Fibroblast of pulmonary artery (primary cell): ENCODE data around the gene RALB.
A peak's percentile ranks its signal among the peaks of the same experiment; 100 is the strongest.

ENCODE experiments used
- DNase-seq: peaks from one replicate; pipeline ENCODE4 v3.0.0-alpha.2; 2010; ENCODE audit warnings: low read depth
- H3K4me3 ChIP-seq: replicated peaks from 2 replicates; pipeline ENCODE4 v1.5.1; 2011; ENCODE audit warnings: low read depth, mild to moderate bottlenecking, control low read depth, low read length, moderate library complexity
- TF ChIP-seq, protein P1 (sequence below): IDR thresholded peaks from 2 replicates; pipeline ENCODE4 v1.5.1; 2011; ENCODE audit warnings: mild to moderate bottlenecking, control low read depth, low read length, inconsistent platforms; ENCODE audit errors: missing control alignments

RALB gene

DNA sequence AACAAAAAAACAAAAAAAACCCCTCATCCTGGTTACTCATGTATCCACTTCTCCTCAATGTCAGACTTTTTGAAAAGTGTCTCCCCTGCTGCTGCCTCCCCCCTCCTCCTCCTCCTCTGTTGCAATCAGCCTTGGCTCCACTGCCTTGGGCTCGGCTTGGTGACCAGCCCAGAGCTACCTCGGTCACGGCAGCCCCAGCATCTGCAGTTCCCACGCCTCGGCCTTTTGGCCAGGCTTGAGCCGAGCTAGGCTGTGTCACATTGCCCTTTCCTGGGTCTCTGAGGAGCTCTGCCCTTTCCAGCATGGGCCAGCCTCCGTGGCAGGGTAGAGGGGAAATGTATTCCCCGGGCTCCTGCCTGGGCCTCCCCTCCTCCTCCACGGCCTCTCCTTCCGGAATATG is 70.6 kb downstream of the RALB start:
- H3K4me3 ChIP-seq = no peak overlapping the region
- DNase-seq = peak; percentile 74
- TF ChIP-seq, protein P1, sequence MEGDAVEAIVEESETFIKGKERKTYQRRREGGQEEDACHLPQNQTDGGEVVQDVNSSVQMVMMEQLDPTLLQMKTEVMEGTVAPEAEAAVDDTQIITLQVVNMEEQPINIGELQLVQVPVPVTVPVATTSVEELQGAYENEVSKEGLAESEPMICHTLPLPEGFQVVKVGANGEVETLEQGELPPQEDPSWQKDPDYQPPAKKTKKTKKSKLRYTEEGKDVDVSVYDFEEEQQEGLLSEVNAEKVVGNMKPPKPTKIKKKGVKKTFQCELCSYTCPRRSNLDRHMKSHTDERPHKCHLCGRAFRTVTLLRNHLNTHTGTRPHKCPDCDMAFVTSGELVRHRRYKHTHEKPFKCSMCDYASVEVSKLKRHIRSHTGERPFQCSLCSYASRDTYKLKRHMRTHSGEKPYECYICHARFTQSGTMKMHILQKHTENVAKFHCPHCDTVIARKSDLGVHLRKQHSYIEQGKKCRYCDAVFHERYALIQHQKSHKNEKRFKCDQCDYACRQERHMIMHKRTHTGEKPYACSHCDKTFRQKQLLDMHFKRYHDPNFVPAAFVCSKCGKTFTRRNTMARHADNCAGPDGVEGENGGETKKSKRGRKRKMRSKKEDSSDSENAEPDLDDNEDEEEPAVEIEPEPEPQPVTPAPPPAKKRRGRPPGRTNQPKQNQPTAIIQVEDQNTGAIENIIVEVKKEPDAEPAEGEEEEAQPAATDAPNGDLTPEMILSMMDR = no peak

DNA sequence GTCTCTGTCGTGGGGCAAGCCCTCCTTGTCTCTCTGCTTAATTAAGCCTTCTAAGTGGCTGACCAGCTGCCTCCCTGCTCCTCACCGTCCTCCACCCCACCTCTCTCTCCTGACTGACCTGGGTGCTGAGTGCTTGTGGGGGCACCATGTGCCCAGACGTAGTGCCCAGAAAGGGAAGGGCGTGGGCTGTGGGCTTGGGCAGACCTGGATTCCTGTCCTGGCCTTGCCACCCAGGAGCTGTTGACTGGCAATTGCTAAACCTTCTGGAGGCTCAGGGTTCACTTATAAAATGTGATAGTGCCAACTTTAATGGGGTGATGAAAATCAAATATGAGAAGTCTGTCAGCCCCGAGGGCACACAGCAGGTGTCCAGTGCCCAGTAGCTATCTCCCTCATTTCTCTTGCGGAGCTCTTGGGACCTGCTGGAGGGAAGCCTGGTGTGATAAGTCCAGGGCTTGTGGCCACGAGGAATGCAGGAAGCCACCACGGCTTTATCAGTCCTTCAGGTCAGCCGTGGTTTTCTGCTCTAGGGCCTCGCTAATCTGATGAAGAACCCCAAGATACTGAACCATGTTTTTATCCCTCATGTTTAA is 71.3 kb downstream of the RALB start:
- no peak for DNase-seq
- TF ChIP-seq, protein P1 = no peak
- no peak overlapping the region for H3K4me3 ChIP-seq

GRCh38 chr2:120324933-120325332 is 72.3 kb downstream of the RALB start:
- TF ChIP-seq, protein P1 = no peak
- H3K4me3 ChIP-seq = no peak overlapping the region
- no peak for DNase-seq

- TF ChIP-seq, protein P1 = no peak
- no peak for DNase-seq
- no peak overlapping the region for H3K4me3 ChIP-seq
These were observed 73.4 kb downstream of the RALB start for GRCh38 chr2:120326066-120326465.

DNA sequence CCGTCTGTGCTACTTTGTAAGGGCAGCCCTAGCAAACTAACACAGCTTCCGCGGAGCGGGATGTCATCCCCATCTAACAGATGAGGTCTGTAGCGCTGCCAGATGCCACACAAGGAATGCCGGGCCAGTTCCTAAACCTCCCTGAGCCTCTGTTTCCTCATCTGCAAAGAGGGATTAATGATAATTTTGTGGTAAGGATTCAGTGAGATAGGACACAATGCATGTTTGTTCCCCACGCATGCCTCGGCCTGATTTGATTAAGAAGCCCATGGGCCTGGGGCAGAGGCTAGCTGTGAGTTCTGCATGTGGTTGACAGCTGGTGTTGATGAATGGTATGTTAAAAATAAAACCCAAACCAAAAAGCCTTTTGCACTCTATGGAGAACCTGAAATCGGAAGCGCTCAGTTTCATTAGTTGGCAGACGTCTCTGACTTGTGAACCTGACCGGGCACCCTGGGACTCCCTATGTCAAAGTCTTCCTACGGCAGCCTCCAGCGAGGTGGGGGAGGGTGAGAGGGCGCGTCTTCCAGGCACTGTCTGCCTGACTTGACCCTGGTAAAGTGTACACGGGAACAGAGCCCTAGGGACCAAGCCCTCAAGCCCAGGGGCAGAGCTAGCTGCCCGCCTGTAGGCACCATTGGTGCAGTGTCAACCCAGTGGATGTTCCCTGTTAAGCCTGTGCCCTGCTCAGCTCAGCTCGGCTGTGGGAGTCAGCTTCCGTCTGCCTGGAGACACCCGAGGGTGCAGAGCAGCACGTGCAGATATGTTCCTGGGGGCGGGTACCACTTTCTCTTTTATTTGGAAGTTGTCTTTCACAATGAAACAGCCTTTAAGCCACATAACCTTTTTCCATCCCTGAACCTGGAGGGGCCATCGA is 78.5 kb downstream of the RALB start:
- DNase-seq = no peak
- TF ChIP-seq, protein P1 = no peak
- no peak overlapping the region for H3K4me3 ChIP-seq

DNA sequence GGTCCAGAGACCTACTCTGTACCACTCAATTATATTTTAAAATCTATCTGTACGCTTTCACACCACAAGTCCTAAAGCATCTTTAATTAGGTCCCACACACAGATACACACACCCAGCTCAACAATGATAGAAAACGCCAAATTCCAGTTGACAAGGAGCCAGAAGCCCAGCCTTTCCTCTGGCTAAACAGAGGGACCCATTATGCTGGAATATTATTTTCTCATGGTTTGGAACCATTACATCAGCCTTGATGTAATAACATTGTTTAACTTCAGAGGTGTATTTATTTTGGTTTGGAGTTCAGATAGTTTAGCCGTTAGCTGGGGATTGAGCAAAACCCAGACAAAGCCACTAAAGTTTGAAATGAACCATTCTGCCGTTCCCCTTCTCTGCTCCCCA is 79.3 kb downstream of the RALB start:
- no peak overlapping the region for H3K4me3 ChIP-seq

More for the DNA sequence above, 79.3 kb downstream of the RALB start:
- TF ChIP-seq, protein P1 = no peak
- DNase-seq = no peak
